ENCODE results near the gene UBALD2. TPM values are rescaled to one million over a fixed set of nuclear protein-coding genes. Genes with fewer than 3 reads are reported as not detected.
"Not testable (repeated sequence)": the region's sequence is repeated elsewhere in the genome, so short reads cannot be mapped to it uniquely, and the experiment has no call there.

UBALD2 gene
- total RNA-seq, 2 donors from 2014 or later, result 173 to 187 TPM

DNA sequence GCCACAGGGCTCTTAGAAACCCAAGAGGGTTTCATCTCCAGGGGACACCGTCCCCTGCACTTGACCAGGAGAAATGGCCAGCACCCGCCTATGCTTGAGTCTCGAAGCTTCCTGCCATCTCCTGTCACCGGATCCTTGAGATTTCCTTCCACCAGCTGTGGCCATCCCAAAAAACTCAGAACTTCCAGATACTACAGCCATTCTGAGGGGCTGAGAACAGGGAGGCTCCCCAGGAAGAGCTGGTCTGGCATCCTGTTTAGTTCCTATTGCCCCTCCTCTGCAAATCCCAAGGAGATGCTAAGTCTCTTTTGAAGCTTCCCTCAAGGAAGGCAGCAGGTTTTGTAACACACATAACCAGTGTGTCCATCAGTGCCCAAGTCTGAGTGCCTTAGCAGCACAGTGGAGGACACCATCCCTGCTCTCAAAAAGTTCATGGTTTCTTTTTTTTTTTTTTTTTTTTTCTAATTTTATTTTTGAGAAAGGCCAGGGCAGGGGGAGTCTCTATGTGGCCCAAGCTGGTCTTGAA lies 2.0 kb downstream of the UBALD2 start:
- Mint-ChIP-seq H3K4me1 (peaks cover 25% of the 10 kb centered on the region), H3K4me3 (peak overlapping the region; percentile 96)

DNA sequence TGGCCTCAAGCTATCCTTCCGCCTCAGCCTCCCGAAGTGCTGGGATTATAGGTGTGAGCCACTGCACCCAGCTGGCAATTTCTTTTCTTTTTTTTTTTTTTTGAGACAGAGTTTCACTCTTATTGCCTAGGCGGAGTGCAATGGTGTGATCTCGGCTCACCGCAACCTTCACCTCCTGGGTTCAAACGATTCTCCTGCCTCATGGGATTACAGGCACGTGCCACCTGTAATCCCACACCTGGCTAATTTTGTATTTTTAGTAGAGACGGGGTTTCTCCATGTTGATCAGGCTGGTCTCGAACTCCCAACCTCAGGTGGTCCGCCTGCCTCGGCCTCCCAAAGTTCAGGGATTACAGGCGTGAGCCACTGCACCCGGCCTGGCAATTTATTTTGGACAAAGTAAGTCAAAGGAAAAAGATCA lies 2.4 kb downstream of the UBALD2 start:
- ATAC-seq (replicated peaks); H3K9me3 Mint-ChIP-seq; H3K27me3 Mint-ChIP-seq: not testable (repeated sequence)
- peaks cover 23% of the 10 kb centered on the region for H3K4me1 Mint-ChIP-seq
- peaks cover 77% of the 10 kb centered on the region for H3K36me3 Mint-ChIP-seq (ENCODE audit: low read depth)
- H3K4me3 Mint-ChIP-seq, result peak overlapping the region; percentile 96
- peak overlapping the region; percentile 96 for H3K27ac Mint-ChIP-seq

More for the DNA sequence above, 2.0 kb downstream of the UBALD2 start:
- peak overlapping the region; percentile 96 for H3K27ac Mint-ChIP-seq
- no peaks in the 10 kb centered on the region for H3K9me3 Mint-ChIP-seq
- ATAC-seq (replicated peaks), result no peak
- no peaks in the 10 kb centered on the region for H3K27me3 Mint-ChIP-seq
- peaks cover 72% of the 10 kb centered on the region for H3K36me3 Mint-ChIP-seq (ENCODE audit: low read depth)

DNA sequence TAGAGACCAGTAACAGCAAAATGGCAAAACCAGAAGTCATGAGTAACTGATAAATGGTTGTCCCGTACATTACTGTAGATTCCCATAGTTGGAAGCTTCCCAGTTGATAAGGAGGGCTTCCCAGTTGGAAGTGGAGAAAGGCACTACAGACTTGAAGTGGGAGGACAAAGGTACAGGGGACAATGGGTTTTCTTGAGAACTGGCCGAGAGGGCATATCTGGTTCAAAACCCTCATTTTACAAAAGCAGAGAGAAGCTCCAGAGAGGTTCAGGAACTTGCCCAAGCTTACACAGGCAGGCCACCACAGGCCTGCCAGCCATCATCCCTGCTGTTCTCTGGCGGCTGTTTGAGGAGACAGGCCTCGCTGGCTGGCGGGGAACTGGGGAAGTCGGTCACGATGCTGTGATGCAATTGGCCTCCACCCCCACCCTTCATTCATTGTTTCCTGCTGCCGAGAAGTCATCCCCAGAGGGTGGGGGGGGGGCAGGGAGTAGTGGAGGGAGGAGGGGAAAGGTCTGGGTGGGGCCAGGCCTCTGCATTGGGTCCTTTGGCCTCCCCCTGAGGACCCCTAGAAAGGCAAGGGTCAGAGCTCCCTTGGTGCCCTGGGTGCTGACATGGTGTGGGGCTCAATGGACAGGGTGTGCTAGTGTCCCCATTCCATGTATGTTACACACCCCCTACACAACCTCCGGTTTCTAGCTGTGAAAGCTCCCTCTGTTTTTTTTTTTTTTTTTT lies 3.0 kb downstream of the UBALD2 start:
- peak overlapping the region; percentile 96 for H3K4me3 Mint-ChIP-seq
- peak; percentile 19 for ATAC-seq (replicated peaks)

DNA sequence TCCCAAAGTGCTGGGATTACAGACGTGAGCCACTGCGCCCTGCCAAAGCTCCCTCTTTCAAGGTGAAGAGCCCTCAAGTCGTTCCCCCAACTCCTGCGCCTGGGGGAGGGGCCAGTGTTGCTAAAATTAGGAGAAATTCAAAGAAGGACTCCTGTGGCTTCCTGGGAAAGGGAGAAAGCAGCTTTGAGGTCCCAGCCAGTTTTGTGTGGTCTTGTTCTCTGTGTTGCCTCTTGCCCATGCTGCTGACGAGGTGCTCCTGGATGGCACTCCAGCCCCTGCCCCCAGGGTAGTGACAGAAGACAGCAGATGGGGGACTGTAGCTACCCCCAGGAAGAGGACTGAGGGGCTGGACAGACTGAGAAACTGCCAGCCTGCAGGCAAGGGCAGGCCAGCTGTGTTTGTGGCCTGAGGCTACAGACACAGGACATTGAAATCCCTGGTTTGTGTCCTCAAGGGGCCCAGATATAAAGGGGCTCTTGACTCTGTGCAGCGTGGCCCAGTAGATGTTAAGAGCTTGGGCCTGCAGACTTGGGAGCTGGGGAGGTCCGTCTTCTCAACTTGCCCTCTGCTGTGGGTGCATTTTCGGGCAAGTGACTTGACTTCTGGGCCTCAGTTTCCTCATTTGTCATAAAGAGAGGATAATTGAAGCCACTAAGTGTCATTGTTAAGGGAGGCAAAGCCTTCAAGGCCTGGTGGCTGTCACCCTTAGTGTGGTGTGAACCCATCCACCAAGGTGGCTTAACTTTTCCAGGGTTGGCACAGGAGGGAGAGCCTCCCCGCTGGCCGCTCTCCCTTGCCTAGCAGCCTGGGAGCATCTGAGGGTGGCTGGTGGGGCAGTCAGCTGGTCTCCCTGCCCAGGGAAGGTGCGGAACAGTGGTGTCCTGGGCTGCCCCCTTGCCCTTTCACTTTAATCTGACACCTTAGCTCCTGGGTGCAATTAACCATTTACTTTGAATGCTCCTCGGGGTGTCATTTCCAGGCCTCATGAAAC lies 4.1 kb downstream of the UBALD2 start:
- H3K36me3 Mint-ChIP-seq (ENCODE audit: low read depth), result peaks cover 82% of the 10 kb centered on the region
- H3K27me3 Mint-ChIP-seq, result no peaks in the 10 kb centered on the region
- H3K4me3 Mint-ChIP-seq, result peak overlapping the region; percentile 96
- peaks cover 10% of the 10 kb centered on the region for H3K4me1 Mint-ChIP-seq
- no peaks in the 10 kb centered on the region for H3K9me3 Mint-ChIP-seq
- H3K27ac Mint-ChIP-seq, result peak overlapping the region; percentile 96
- ATAC-seq (replicated peaks), result no peak

More for the DNA sequence above, 3.0 kb downstream of the UBALD2 start:
- H3K9me3 Mint-ChIP-seq, result no peaks in the 10 kb centered on the region
- peaks cover 18% of the 10 kb centered on the region for H3K4me1 Mint-ChIP-seq
- H3K27ac Mint-ChIP-seq, result peak overlapping the region; percentile 96
- peaks cover 82% of the 10 kb centered on the region for H3K36me3 Mint-ChIP-seq (ENCODE audit: low read depth)
- H3K27me3 Mint-ChIP-seq, result no peaks in the 10 kb centered on the region

DNA sequence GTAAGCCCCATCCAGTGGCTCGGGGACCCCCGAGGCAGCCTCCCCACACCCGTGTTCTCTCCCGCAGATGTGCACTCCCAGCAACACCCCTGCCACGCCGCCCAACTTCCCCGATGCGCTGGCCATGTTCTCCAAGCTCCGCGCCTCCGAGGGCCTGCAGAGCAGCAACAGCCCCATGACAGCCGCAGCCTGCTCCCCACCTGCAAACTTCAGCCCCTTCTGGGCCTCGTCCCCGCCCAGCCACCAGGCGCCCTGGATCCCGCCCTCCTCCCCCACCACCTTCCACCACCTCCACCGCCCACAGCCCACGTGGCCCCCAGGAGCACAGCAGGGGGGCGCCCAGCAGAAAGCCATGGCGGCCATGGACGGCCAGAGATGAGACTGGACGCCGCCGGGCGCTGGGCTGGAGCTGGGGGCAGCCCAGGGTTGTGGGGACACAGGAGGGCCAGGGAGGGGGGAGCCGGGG lies 5.0 kb downstream of the UBALD2 start:
- H3K27me3 Mint-ChIP-seq, result no peaks in the 10 kb centered on the region
- H3K4me3 Mint-ChIP-seq, result peak overlapping the region; percentile 96
- peak overlapping the region; percentile 96 for H3K27ac Mint-ChIP-seq
- no peaks in the 10 kb centered on the region for H3K9me3 Mint-ChIP-seq
- H3K36me3 Mint-ChIP-seq (ENCODE audit: low read depth), result peaks cover 74% of the 10 kb centered on the region
- peaks cover 6% of the 10 kb centered on the region for H3K4me1 Mint-ChIP-seq
- no peak for ATAC-seq (replicated peaks)

DNA sequence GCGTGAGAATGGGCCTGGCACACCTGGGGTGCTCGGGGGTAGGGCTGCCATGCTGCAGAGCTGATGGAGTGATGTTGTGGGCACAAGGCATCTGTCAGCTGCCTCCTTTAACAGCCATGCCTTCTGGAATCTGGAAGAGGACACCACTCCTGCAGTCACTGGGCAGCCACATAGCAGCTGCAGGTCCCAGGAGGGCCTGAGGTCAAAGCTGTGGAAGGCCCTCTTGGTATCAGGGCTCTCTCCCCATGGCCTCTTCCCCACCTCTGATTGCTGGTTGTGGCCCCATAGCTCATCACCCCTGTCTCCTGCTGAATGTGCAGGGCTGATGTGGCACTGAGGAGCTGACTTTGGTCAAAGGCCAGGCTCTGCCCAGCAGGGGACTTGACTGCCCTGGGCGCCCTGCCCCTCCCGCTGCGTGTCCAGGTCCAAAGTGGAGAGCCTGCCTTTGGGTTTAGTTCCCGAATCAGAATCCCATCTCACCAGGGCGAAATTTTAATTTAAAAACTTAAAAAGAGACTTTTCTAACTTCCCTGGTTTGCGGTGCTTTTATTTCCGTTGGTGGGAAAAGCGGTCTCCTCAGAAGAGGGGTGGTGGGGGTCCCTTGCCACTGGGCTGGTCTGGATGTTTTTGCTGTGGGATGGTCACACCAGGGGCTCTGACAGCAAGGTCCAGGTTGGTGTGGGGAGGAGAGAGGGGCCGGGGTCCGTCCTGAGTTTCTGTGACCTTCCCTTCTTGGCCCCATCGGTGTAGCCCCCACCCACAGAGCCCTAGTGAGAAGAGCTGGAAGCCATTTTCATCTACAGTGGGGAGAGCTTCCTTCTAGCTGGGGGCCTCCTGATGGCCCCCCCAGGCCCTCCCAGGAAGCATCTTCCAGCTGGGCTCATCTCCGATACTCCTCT lies 5.9 kb downstream of the UBALD2 start:
- Mint-ChIP-seq H3K9me3 (no peaks in the 10 kb centered on the region), H3K36me3 (ENCODE audit: low read depth) (peaks cover 70% of the 10 kb centered on the region), H3K27ac (peak overlapping the region; percentile 87), H3K27me3 (no peaks in the 10 kb centered on the region), H3K4me1 (peaks cover 6% of the 10 kb centered on the region), H3K4me3 (peak overlapping the region; percentile 96)
- ATAC-seq (replicated peaks), result no peak

DNA sequence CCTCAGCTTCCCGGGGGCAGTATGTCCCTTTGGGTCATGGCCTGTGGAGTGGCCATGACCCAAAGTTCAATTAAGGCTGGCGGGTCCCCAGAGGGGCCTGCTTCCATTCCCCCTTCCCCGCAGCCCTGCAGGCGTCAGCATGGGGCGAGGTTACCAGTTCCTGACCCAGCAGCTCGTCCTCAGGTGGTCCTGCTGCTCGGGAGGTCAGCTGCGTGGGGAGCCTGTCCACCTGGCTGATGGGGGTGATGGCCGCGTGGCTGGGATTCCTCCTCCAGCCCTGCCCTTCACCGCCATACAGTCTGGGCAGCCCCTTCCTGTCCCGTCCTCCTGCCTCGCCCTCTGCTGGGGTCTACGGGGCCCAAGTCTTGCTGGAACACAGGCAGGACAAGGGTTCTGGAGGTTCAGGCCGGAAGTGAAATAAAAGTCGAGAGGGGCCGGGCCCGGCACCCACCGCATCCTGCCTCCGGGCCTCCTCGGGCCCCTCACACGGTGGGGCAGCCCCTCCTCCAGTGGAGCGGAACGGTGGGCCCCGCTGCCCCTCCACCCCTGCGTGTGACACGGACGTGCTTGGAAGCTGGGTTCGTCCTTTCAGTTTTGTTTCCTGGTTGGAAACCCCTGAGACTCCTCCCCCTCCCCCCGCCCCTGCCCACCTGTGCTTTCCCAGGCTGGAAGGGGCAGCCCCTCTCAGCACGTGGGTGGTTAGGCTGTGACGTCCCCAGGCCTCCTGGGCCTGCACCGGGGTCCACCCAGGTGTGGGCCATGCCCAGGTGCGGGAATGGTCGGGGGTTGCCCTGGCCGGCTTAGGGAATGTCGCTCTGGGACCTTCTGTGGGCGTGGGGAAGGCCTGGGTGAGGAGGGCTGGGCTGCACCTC lies 6.8 kb downstream of the UBALD2 start:
- H3K27ac Mint-ChIP-seq, result peak overlapping the region; percentile 89
- H3K4me1 Mint-ChIP-seq, result peaks cover 6% of the 10 kb centered on the region
- H3K27me3 Mint-ChIP-seq, result no peaks in the 10 kb centered on the region
- ATAC-seq (replicated peaks), result peak; percentile 51
- H3K9me3 Mint-ChIP-seq, result no peaks in the 10 kb centered on the region
- peaks cover 62% of the 10 kb centered on the region for H3K36me3 Mint-ChIP-seq (ENCODE audit: low read depth)
- peak overlapping the region; percentile 96 for H3K4me3 Mint-ChIP-seq

DNA sequence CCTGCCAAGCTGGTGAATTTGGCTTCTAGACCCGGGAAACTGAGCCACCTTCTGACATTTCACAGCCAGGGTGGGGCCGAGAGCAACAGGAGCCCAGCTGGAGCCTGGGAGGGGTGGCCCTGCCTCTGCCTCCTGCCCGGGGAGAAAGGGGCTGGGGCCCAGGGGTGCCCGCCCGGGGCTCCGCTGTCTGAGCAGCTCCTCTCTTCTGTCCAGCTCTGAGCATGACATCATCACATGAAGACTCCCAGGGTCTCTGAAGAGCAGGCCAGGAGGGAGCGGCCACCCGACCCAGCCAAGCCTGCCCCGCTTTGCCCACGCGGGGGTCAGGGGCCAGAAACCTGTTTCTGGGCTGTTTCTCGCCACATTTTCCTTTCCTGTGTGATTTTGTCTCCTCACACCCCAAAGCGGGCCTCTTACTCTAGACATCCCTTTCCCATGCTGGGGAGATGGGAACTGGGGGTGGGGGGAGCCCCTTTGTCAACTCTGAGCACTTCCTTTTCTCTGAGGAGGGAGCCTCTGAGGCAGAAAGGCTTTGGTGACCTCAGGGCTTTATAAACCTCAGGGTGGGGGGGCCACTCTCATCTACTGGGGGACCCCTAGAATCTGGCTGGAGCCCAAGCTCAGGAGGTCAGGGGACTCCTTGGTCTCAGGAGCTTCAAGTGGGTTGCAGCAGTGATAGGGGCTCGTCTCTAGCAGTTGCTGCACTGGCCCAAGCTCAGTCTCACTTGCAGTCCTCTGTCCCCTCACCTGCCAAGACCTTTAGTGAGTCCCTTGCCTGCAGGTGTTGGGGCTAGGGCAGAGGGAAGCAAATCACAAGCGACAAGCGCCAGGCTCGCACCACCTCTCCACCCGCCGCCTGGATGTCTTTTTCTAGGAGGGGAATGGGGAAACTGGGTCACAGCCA lies 7.6 kb downstream of the UBALD2 start:
- H3K4me3 Mint-ChIP-seq, result peak overlapping the region; percentile 96
- peak; percentile 54 for ATAC-seq (replicated peaks)
- no peaks in the 10 kb centered on the region for H3K9me3 Mint-ChIP-seq
- no peaks in the 10 kb centered on the region for H3K27me3 Mint-ChIP-seq
- peak overlapping the region; percentile 89 for H3K27ac Mint-ChIP-seq
- H3K36me3 Mint-ChIP-seq (ENCODE audit: low read depth), result peaks cover 53% of the 10 kb centered on the region
- peaks cover 6% of the 10 kb centered on the region for H3K4me1 Mint-ChIP-seq

DNA sequence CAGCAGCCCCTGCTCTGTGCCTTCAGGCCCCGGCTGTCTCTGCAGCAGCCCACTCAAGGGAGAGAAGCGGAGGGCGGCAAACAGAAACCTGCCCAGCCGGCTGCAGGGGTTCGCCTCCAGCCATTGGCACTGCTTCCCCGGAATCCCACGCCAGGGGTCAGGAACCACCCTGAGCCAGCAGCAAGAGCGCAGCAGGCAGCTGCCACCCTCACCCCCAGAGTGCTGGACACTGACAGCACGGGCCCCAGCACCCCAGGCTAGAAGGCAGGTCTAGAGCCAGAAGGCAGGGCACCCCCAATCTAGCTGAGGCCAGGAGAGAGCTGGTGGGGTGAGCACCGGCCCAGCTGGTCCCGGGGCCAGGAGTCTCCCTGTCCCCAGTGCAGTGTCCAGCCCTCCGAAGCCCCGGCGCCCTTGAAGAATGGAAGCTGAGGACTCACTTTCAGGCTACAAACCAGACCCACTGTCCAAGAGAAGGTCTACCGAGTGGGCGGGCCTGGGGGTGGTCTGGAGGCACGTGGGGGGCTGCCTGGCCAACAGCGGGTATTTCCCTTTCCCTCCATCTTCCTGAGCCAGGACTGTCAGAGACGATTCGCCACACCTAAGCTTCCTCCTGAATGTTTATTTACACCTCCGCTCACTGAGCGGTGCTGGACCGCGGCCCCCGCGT lies 8.4 kb downstream of the UBALD2 start:
- Mint-ChIP-seq H3K9me3 (no peaks in the 10 kb centered on the region), H3K27me3 (no peaks in the 10 kb centered on the region), H3K27ac (peak overlapping the region; percentile 89), H3K4me3 (peak overlapping the region; percentile 96), H3K36me3 (ENCODE audit: low read depth) (peaks cover 45% of the 10 kb centered on the region), H3K4me1 (peaks cover 6% of the 10 kb centered on the region)
- ATAC-seq (replicated peaks), result no peak

DNA sequence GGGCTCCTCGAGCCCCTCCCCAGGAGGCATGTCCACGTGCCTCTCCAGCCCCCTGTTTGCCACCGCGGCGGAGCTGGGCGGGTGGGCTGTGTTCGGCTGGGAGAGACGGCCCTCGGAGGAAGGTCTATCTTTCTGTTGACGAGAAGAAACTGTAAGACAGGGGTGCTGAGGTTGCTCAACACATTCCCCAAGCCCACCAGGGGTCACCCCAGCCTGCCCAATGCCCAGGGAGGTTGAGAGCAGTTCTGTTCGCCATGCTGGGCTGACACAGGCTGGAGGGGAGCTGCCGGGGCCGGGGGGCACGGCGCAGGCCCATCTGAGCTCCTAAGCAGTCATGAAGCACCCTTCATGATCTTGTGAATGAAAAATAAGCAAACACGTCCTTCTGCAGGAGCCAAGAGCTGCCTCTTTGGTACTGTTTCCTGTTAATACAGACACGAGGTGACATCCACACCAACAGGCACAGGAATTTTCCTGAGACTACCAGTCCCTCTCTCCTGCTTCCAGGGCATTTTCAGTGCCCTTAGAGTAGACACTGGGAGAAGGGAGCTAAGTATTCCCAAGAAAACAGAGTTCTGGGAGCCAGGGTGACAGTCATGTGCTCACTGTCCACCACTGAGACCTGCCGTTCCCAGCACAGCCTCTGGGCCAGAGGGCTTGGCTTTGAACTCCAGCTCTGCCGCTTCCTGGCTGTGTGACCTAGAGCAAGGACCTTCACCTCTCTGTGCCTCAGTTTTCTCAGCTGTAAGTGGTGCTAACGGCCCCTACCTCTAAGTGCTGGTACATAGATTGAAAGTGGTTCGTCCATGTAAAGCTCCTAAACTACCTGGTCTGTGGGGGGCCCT lies 9.2 kb downstream of the UBALD2 start:
- Mint-ChIP-seq H3K36me3 (ENCODE audit: low read depth) (peaks cover 37% of the 10 kb centered on the region), H3K27ac (peak overlapping the region; percentile 71), H3K4me3 (peak overlapping the region; percentile 25), H3K27me3 (no peaks in the 10 kb centered on the region), H3K9me3 (no peaks in the 10 kb centered on the region), H3K4me1 (peaks cover 5% of the 10 kb centered on the region)
- ATAC-seq (replicated peaks), result no peak

DNA sequence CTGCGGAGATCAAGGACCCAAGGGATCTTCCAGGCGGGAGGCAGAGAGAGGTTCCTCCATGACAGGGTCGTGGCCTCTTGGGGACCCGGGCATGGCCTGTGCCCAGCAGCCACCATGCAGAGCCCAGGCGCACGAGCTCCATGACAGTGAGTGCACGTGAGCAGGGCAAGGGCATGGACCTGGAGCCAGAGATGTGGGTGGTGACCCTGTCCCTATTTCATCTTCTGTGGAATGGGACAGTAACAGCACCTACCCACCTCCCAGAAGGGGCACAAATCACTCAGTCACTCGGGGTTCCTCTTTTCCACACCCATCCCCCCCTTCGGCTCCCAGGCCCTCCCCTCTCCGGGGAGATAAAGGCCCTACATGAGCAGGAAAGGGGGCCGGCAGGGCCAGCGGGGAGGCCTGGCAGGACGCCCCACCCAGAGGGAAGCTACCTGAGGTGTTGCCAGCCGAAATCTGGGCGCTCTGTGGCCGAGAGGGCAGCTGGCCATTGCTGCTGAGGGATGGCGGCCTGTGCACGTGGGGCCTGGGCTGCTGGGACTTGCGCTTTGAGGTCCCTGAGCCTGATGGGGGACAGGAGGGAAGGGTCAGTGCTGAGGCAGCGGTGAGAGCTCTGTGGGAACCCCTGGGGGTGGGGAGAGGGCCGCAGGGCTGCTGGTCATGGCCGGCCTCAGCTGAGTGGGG lies 10.4 kb downstream of the UBALD2 start:
- Mint-ChIP-seq H3K27ac (peak overlapping the region; percentile 68), H3K9me3 (no peaks in the 10 kb centered on the region), H3K27me3 (no peaks in the 10 kb centered on the region), H3K4me3 (peak overlapping the region; percentile 25), H3K36me3 (ENCODE audit: low read depth) (peaks cover 25% of the 10 kb centered on the region), H3K4me1 (no peaks in the 10 kb centered on the region)
- ATAC-seq (replicated peaks), result no peak
